ENCODE data around the gene C11orf21.
"Not testable (repeated sequence)": the region's sequence is repeated elsewhere in the genome, so short reads cannot be mapped to it uniquely, and the experiment has no call there.

Gene C11orf21

DNA sequence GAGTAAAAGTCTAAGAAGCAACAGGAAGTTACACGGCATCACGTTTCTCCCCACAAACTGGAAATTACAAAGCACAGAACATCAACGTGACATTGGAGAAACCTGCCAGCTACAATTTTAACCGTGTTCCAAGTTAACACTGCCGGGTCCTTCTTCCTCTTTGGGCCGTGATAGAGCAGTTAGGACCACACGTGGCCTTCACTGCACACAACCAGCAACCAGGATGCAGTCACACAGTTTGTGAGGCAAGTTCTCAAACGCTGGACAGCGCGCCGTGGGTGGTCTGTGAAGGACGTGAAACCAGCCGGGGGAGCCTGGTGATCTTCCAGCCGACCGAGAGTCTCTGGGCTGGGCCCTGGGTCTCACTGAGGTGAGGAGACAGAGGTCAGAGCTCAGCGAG, 14.6 kb downstream of the C11orf21 start:
- H3K27me3 ChIP-seq (ENCODE audit: control insufficient read depth, insufficient read depth, low read length, poor library complexity, severe bottlenecking), result peaks cover 8% of the 10 kb centered on the region
- no peak overlapping the region for H3K4me3 ChIP-seq (ENCODE audit: insufficient read depth, low read depth, low read length)
- H3K4me1 ChIP-seq (ENCODE audit: control insufficient read depth, insufficient read depth, low read length), result no peaks in the 10 kb centered on the region
- H3K9me3 ChIP-seq (ENCODE audit: control insufficient read depth, low read length), result no peaks in the 10 kb centered on the region
- H3K36me3 ChIP-seq (ENCODE audit: control insufficient read depth, insufficient read depth, low read length), result no peaks in the 10 kb centered on the region
- WGBS, 2 experiments, result 85% methylated on average over 16 of the region's 16 CpGs
- H3K27ac ChIP-seq (ENCODE audit: insufficient read depth, low read depth, low read length, poor library complexity, severe bottlenecking), result no peak overlapping the region

DNA sequence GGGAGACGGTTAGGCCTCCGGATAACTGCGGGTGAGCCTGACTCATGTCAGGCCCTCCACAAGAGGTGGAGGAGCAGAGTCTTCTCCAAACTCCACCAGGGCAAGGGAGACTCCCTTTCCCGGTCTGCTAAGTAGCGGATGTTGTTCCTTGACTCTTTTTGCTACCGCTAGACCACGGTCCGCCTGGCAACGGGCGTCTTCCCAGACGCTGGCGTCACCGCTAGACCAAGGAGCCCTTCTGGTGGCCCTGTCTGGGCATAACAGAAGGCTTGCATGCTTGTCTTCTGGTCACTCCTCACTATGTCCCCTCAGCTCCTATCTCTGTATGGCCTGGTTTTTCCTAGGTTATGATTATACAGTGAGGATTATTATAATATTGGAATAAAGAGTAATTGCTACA, 15.4 kb downstream of the C11orf21 start:
- H3K36me3 ChIP-seq (ENCODE audit: control insufficient read depth, insufficient read depth, low read length); H3K9me3 ChIP-seq (ENCODE audit: control insufficient read depth, low read length); H3K4me1 ChIP-seq (ENCODE audit: control insufficient read depth, insufficient read depth, low read length); H3K4me3 ChIP-seq (ENCODE audit: insufficient read depth, low read depth, low read length); H3K27me3 ChIP-seq (ENCODE audit: control insufficient read depth, insufficient read depth, low read length, poor library complexity, severe bottlenecking); H3K27ac ChIP-seq (ENCODE audit: insufficient read depth, low read depth, low read length, poor library complexity, severe bottlenecking): not testable (repeated sequence)
- WGBS, 2 experiments, result 94 to 97% methylated on average over 10 to 13 of the region's 13 CpGs

DNA sequence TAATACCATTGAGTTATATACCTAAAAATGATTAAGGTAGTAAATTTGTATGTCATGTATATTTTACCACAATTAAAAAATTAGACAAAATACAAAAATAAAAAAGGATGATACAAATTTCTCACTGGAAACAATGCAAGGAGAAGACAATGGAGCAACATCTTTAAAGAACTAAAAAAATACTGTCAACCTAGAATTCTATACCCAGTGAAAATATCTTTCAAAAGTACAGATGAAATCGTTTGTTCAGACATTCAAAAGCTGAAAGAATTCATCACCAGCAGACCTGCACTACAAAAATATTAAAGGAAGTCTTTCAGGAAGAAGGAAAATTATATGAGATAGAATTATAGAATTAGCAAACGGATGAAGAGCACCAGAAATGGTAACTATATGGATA, 21.5 kb downstream of the C11orf21 start:
- WGBS, 2 experiments, result 67 to 93% methylated on average over 1 of the region's 2 CpGs

DNA sequence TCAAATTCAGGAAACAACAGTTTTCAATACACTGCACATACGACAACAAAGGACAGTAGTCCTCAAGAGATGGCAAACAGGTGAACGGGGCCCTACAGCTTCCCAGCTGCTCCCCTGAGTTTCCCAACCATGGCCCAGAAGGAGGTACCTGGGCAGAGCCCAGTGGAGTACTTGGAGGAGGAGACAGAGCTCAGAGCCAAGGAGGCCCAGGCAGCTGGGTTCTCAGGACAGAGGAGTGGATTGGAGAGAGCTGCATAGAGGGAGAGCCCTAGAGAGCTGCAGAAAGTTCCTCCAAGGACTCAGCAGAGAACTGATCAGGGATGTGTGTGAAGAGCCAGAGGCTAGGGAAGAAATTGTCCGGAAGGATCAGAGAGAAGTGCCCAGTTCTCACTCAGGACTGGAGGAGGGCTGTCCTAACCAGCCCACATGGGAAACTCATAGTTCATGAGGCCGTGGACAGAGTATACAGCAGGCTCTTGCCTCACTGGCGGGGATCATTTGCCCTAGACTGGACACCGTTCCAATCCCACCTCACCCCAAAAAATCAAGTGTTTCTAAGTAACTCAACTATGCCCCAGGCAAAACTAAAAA, 23.7 kb downstream of the C11orf21 start:
- Histone ChIP-seq H3K9me3 (ENCODE audit: control insufficient read depth, low read length) (no peaks in the 10 kb centered on the region), H3K27ac (ENCODE audit: insufficient read depth, low read depth, low read length, poor library complexity, severe bottlenecking) (no peak overlapping the region), H3K4me1 (ENCODE audit: control insufficient read depth, insufficient read depth, low read length) (no peaks in the 10 kb centered on the region), H3K4me3 (ENCODE audit: insufficient read depth, low read depth, low read length) (no peak overlapping the region), H3K36me3 (ENCODE audit: control insufficient read depth, insufficient read depth, low read length) (no peaks in the 10 kb centered on the region), H3K27me3 (ENCODE audit: control insufficient read depth, insufficient read depth, low read length, poor library complexity, severe bottlenecking) (peaks cover 13% of the 10 kb centered on the region)
- 85 to 88% methylated on average over 6 of the region's 6 CpGs for WGBS, 2 experiments

More for the DNA sequence above, 21.5 kb downstream of the C11orf21 start:
- no peak overlapping the region for H3K27ac ChIP-seq (ENCODE audit: insufficient read depth, low read depth, low read length, poor library complexity, severe bottlenecking)
- no peaks in the 10 kb centered on the region for H3K4me1 ChIP-seq (ENCODE audit: control insufficient read depth, insufficient read depth, low read length)
- no peaks in the 10 kb centered on the region for H3K36me3 ChIP-seq (ENCODE audit: control insufficient read depth, insufficient read depth, low read length)
- H3K9me3 ChIP-seq (ENCODE audit: control insufficient read depth, low read length), result no peaks in the 10 kb centered on the region
- H3K27me3 ChIP-seq (ENCODE audit: control insufficient read depth, insufficient read depth, low read length, poor library complexity, severe bottlenecking), result no peaks in the 10 kb centered on the region
- H3K4me3 ChIP-seq (ENCODE audit: insufficient read depth, low read depth, low read length), result no peak overlapping the region

DNA sequence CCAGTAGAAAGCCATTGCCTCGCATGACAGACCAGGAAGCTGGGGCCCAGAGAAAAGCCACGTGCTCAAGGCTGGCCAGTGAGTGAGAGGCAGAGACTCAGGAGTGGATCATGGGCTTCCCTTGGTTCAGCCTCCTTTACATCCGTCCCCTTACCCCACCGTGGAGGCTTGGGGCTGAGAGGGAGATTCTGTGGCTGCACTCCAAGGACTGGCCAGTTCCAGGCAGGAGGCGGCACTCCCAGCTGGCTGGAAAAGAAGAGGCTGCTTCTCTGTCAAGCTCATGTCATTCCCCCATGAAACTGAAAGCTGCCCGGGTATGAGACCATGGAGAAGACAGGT, 24.7 kb downstream of the C11orf21 start:
- Histone ChIP-seq H3K4me3 (ENCODE audit: insufficient read depth, low read depth, low read length) (no peak overlapping the region), H3K27ac (ENCODE audit: insufficient read depth, low read depth, low read length, poor library complexity, severe bottlenecking) (no peak overlapping the region), H3K4me1 (ENCODE audit: control insufficient read depth, insufficient read depth, low read length) (no peaks in the 10 kb centered on the region), H3K9me3 (ENCODE audit: control insufficient read depth, low read length) (no peaks in the 10 kb centered on the region), H3K36me3 (ENCODE audit: control insufficient read depth, insufficient read depth, low read length) (no peaks in the 10 kb centered on the region), H3K27me3 (ENCODE audit: control insufficient read depth, insufficient read depth, low read length, poor library complexity, severe bottlenecking) (peaks cover 23% of the 10 kb centered on the region)
- WGBS, 2 experiments, result 74 to 80% methylated on average over 6 of the region's 6 CpGs

DNA sequence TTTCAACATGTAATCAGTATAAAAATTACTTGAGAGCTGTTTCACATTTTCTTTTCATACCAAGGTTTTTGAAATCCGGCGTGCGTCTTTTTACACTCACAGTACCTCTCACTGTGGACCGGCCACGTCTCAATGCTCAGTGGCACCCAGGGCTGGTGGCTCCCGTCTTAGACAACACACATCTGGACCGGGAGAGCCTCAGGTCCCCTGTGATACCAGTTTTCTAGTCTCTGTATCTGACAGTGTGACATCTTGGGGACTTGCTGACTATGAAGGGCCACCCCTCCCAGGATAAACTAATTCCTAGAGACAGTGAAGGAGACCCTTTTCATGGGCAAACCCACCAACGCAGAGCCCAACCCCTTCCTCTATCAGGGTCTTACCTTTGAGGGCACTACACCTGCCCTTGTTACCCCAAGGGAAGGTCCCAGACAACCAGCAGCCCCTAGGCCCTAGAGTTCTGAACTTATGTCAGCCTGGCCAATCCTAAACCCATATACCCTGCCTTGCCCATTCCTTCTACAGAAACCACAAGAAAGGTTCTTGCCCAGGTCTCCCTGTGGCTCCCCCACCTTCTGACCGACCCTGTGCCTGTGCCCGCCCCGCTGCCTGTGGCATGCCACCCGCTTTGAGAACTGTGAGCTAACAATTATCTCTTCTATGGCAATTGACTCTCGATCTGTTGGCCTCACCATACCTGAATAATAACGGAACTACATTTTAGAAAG, 25.3 kb downstream of the C11orf21 start:
- Histone ChIP-seq H3K27ac (ENCODE audit: insufficient read depth, low read depth, low read length, poor library complexity, severe bottlenecking) (no peak overlapping the region), H3K4me1 (ENCODE audit: control insufficient read depth, insufficient read depth, low read length) (no peaks in the 10 kb centered on the region), H3K9me3 (ENCODE audit: control insufficient read depth, low read length) (no peaks in the 10 kb centered on the region), H3K36me3 (ENCODE audit: control insufficient read depth, insufficient read depth, low read length) (no peaks in the 10 kb centered on the region), H3K4me3 (ENCODE audit: insufficient read depth, low read depth, low read length) (no peak overlapping the region), H3K27me3 (ENCODE audit: control insufficient read depth, insufficient read depth, low read length, poor library complexity, severe bottlenecking) (peaks cover 29% of the 10 kb centered on the region)
- WGBS, 2 experiments, result 89 to 90% methylated on average over 14 of the region's 14 CpGs

GRCh38 chr11:2275334-2276279, 26.1 kb downstream of the C11orf21 start:
- H3K4me3 ChIP-seq (ENCODE audit: insufficient read depth, low read depth, low read length), result no peak overlapping the region
- no peak overlapping the region for H3K27ac ChIP-seq (ENCODE audit: insufficient read depth, low read depth, low read length, poor library complexity, severe bottlenecking)
- no peaks in the 10 kb centered on the region for H3K4me1 ChIP-seq (ENCODE audit: control insufficient read depth, insufficient read depth, low read length)
- H3K27me3 ChIP-seq (ENCODE audit: control insufficient read depth, insufficient read depth, low read length, poor library complexity, severe bottlenecking), result peaks cover 37% of the 10 kb centered on the region
- H3K36me3 ChIP-seq (ENCODE audit: control insufficient read depth, insufficient read depth, low read length), result no peaks in the 10 kb centered on the region
- no peaks in the 10 kb centered on the region for H3K9me3 ChIP-seq (ENCODE audit: control insufficient read depth, low read length)
- 93% methylated on average over 30 of the region's 30 CpGs for WGBS, 2 experiments

DNA sequence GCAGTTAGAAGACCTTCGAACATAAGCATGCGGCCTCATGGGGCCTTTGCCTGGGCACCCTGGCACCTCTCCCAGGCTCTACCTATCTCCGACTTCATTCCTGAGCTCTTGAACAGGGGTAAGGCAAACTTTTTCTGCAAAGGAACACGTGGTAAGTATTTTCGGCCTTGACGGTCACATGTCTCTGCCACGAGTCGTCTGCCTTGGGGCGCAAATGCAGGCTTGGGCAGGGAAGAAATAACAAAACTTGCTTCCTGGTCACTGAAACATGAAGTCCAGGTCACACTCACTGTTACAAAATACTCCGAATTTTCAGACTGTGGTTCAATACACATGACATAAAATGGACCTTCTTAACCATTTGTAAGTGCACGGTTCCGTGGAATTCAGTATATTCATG, 27.9 kb downstream of the C11orf21 start:
- H3K4me3 ChIP-seq (ENCODE audit: insufficient read depth, low read depth, low read length), result no peak overlapping the region
- H3K9me3 ChIP-seq (ENCODE audit: control insufficient read depth, low read length), result no peaks in the 10 kb centered on the region
- H3K27ac ChIP-seq (ENCODE audit: insufficient read depth, low read depth, low read length, poor library complexity, severe bottlenecking), result no peak overlapping the region
- WGBS, 2 experiments, result 90% methylated on average over 12 of the region's 12 CpGs
- no peaks in the 10 kb centered on the region for H3K4me1 ChIP-seq (ENCODE audit: control insufficient read depth, insufficient read depth, low read length)
- H3K27me3 ChIP-seq (ENCODE audit: control insufficient read depth, insufficient read depth, low read length, poor library complexity, severe bottlenecking), result peaks cover 55% of the 10 kb centered on the region
- H3K36me3 ChIP-seq (ENCODE audit: control insufficient read depth, insufficient read depth, low read length), result no peaks in the 10 kb centered on the region

GRCh38 chr11:2273311-2273710, 28.4 kb downstream of the C11orf21 start:
- 89 to 92% methylated on average over 15 of the region's 15 CpGs for WGBS, 2 experiments
- no peak overlapping the region for H3K27ac ChIP-seq (ENCODE audit: insufficient read depth, low read depth, low read length, poor library complexity, severe bottlenecking)
- H3K27me3 ChIP-seq (ENCODE audit: control insufficient read depth, insufficient read depth, low read length, poor library complexity, severe bottlenecking), result peaks cover 60% of the 10 kb centered on the region
- no peak overlapping the region for H3K4me3 ChIP-seq (ENCODE audit: insufficient read depth, low read depth, low read length)
- H3K36me3 ChIP-seq (ENCODE audit: control insufficient read depth, insufficient read depth, low read length), result no peaks in the 10 kb centered on the region
- H3K9me3 ChIP-seq (ENCODE audit: control insufficient read depth, low read length), result no peaks in the 10 kb centered on the region
- H3K4me1 ChIP-seq (ENCODE audit: control insufficient read depth, insufficient read depth, low read length), result no peaks in the 10 kb centered on the region

DNA sequence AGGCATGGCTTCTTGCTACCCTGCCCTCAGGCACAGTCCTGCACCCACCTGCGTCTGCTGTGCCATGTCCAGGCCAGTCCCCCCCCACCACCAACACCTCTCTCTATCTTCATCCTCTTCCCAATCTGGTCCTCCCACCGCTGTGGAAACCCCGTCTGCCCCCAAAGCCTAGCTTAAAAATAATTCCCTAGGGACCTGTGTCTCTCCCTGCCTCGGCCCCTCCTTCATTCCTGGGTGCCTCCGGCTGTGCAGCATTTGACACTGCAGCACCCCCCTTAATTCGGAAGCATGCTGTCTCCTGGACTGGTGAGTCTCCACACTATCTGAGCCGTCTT, 28.8 kb downstream of the C11orf21 start:
- Histone ChIP-seq H3K36me3 (ENCODE audit: control insufficient read depth, insufficient read depth, low read length) (no peaks in the 10 kb centered on the region), H3K4me3 (ENCODE audit: insufficient read depth, low read depth, low read length) (no peak overlapping the region), H3K27me3 (ENCODE audit: control insufficient read depth, insufficient read depth, low read length, poor library complexity, severe bottlenecking) (peaks cover 64% of the 10 kb centered on the region), H3K9me3 (ENCODE audit: control insufficient read depth, low read length) (no peaks in the 10 kb centered on the region), H3K27ac (ENCODE audit: insufficient read depth, low read depth, low read length, poor library complexity, severe bottlenecking) (no peak overlapping the region), H3K4me1 (ENCODE audit: control insufficient read depth, insufficient read depth, low read length) (no peaks in the 10 kb centered on the region)
- 88 to 90% methylated on average over 7 of the region's 7 CpGs for WGBS, 2 experiments

Measured in ectodermal cell (in vitro differentiated cells).